Activated B cell treated with CpG ODN at 0.5 μM for 24 hours (primary cell): ENCODE data around the gene B3GNT7. TPM values are rescaled to one million over a fixed set of nuclear protein-coding genes. Genes with fewer than 3 reads are reported as not detected.
"Not testable (repeated sequence)": the region's sequence is repeated elsewhere in the genome, so short reads cannot be mapped to it uniquely, and the experiment has no call there.

ENCODE experiments used
- ATAC-seq: fragments of 200-7000 bp; cut with Tn5 transposase; one replicate; pipeline ENCODE4 v1.10.0; 2021; ENCODE audit warnings: low read depth, mild to moderate bottlenecking, moderate library complexity
- CTCF ChIA-PET: fragments of 350-600 bp; sonication (Branson Sonifier 250); formaldehyde crosslinking; loops from one replicate; lab custom pipeline; 2021; ENCODE audit warnings: antibody characterized with exemption; lab: Charles Lee
- POLR2A ChIA-PET: fragments of 350-600 bp; sonication (Branson Sonifier 250); formaldehyde crosslinking; loops from one replicate; lab custom pipeline; 2021; ENCODE audit warnings: antibody characterized with exemption; lab: Charles Lee
- DNase-seq: peaks from one replicate; pipeline ENCODE4 v3.0.0; 2022
- H3K27ac Mint-ChIP-seq: one replicate; pipeline ENCODE4 v1.8.0; 2020; ENCODE audit warnings: mixed read lengths
- H3K27me3 Mint-ChIP-seq: one replicate; pipeline ENCODE4 v1.8.0; 2021; ENCODE audit warnings: mixed read lengths
- H3K36me3 Mint-ChIP-seq: one replicate; pipeline ENCODE4 v1.8.0; 2021; ENCODE audit warnings: low read depth, mixed read lengths
- H3K4me1 Mint-ChIP-seq: one replicate; pipeline ENCODE4 v1.8.0; 2021; ENCODE audit warnings: mixed read lengths
- H3K4me3 Mint-ChIP-seq: one replicate; pipeline ENCODE4 v1.8.0; 2020; ENCODE audit warnings: mild to moderate bottlenecking, mixed read lengths
- H3K9me3 Mint-ChIP-seq: one replicate; pipeline ENCODE4 v1.8.0; 2020; ENCODE audit warnings: mixed read lengths
- CTCF ChIP-seq: fragments of 200-600 bp; IDR thresholded peaks from one replicate; pipeline ENCODE4 v1.8.0; 2022; ENCODE audit warnings: antibody characterized with exemption, mild to moderate bottlenecking
- intact Hi-C: fragments of 100-400 bp; cut with micrococcal nuclease; formaldehyde crosslinking; loops from one replicate; pipeline ENCODE4 v1.15.1; 2024
- total RNA-seq: library from RNA; stranded (reverse); gene quantifications from 2 replicates; pipeline ENCODE4 v1.2.3, GENCODE V29; 2022

Gene B3GNT7
- total RNA-seq, 1 donor from 2014 or later, result 24.4 TPM

DNA sequence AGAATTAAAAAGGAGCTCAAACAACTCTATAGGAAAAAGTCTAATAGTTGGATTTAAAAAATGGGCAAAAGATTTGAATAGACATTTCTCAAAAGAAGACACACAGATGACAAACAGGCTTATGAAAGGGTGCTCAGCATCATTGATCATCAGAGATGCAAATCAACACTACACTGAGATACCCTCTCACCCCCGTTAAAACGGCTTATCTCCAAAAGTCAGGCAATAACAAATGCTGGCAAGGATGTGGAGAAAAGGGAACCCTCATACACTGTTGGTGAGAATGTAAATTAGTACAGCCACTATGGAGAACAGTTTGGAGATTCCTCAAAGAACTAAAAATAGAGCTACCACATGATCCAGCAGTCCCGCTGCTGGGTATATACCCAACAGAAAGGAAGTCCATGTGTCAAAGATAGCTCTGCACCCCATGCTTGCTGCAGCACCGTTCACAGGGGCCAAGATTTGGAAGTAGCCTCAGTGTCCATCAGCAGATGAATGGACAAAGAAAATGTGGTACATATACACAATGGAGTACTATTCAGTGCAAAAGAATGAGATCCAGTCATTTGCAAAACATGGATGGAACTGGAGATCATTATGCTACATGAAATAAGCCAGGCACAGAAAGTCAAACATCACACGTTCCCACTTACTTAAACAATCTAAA is 46.7 kb upstream of the B3GNT7 start:
- H3K4me1 Mint-ChIP-seq, result no peaks in the 10 kb centered on the region
- no peak for TF ChIP-seq CTCF
- H3K9me3 Mint-ChIP-seq, result no peaks in the 10 kb centered on the region
- no peaks in the 10 kb centered on the region for H3K36me3 Mint-ChIP-seq
- no peak for ATAC-seq
- no peak overlapping the region for H3K27ac Mint-ChIP-seq
- H3K4me3 Mint-ChIP-seq, result no peak overlapping the region
- no peaks in the 10 kb centered on the region for H3K27me3 Mint-ChIP-seq
- CTCF ChIA-PET, result no interaction called here
- POLR2A ChIA-PET, result no interaction called here
- intact Hi-C loops, result no loop called here
- DNase-seq, result no peak

GRCh38 chr2:231349374-231349735 is 46.2 kb upstream of the B3GNT7 start:
- H3K4me1 Mint-ChIP-seq, DNase-seq, ATAC-seq, H3K4me3 Mint-ChIP-seq, intact Hi-C loops, H3K36me3 Mint-ChIP-seq, H3K27ac Mint-ChIP-seq, CTCF ChIA-PET, H3K9me3 Mint-ChIP-seq, H3K27me3 Mint-ChIP-seq: not testable (repeated sequence)
- POLR2A ChIA-PET, result interaction anchor here (0.8 kb wide), 1 partner anchor 13 kb away, joined by 3 read pairs; no protein-coding TSS in a partner anchor

- CTCF ChIA-PET, result no interaction called here
- H3K4me1 Mint-ChIP-seq, result no peaks in the 10 kb centered on the region
- no peak overlapping the region for H3K4me3 Mint-ChIP-seq
- ATAC-seq (no peak), DNase-seq (no peak)
- H3K9me3 Mint-ChIP-seq, result no peaks in the 10 kb centered on the region
- H3K27me3 Mint-ChIP-seq, result no peaks in the 10 kb centered on the region
- intact Hi-C loops, result no loop called here
- POLR2A ChIA-PET, result no interaction called here
- no peak overlapping the region for H3K27ac Mint-ChIP-seq
- no peak for TF ChIP-seq CTCF
- H3K36me3 Mint-ChIP-seq, result no peaks in the 10 kb centered on the region
Measured at GRCh38 chr2:231351648-231352047, 43.9 kb upstream of the B3GNT7 start.

DNA sequence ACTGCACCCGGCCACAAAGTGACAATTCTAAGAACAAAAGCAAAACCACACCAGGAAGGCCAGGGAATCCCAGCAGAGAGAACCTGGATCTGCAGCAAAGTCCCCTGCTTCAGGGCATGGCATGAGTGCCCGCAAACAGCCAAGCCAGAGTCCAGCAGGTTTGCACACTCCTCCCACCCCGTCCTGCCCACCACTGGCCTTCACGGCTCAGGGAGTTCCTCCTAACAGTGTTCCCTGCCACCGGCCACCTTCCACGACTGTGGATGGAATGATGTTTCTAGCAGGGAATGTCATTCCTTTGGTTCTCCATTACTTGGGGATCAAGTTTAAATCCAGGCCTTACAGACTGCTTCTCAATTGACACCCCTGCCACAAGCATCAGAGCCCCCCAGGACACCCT is 42.0 kb upstream of the B3GNT7 start:
- TF ChIP-seq CTCF, result no peak
- Mint-ChIP-seq H3K4me3 (no peak overlapping the region), H3K27ac (no peak overlapping the region), H3K9me3 (no peaks in the 10 kb centered on the region), H3K27me3 (no peaks in the 10 kb centered on the region), H3K4me1 (no peaks in the 10 kb centered on the region), H3K36me3 (no peaks in the 10 kb centered on the region)
- intact Hi-C loops, result no loop called here
- ChIA-PET POLR2A (no interaction called here), CTCF (no interaction called here)
- ATAC-seq (no peak), DNase-seq (no peak)

DNA sequence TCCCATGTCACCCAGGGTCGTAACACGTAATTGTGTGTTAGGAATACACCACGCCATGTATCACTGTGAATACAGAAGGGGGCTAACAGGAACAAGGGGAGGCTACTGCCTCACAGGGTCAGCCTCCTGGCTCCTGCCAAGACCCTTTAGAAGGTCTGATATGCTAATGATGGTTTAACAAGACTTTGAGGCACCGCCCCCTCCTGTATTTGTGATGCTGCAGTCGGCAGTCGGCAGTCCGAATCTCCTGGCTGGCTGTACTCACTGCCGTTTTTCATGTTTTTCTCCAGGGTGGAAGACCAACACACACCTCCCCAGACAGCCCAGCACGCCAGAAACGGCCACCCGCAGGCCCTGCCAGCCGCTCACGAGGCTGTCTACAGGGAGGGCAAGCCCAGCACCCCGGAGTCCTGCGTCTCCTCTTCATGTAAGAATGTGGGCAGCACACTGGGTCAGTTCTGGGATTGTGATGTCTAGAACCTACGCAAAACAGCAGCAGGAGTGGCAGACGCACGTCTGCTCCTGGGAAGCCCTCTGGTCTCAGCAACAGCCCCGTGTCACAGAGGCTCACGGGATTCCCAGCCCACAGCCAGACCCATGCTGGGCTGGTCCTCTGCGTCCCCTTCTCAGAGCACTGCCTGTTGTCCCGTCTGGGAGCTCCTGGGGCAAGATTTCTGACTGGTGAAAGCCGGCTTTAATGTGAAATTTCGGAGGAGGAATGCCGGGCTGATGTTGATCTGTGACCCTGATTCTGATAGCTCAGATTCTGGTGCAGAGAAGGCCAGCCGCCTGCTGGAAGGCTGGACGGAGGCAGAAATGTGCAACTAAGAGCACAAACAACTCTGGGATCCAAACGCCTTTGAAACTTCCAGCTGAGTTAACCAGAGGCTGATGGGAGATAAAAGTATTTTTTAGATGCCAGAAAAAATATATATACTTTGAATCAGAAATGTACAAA is 39.7 kb upstream of the B3GNT7 start:
- ChIA-PET POLR2A (no interaction called here), CTCF (no interaction called here)
- no peaks in the 10 kb centered on the region for H3K27me3 Mint-ChIP-seq
- H3K27ac Mint-ChIP-seq, result no peak overlapping the region
- H3K9me3 Mint-ChIP-seq, result no peaks in the 10 kb centered on the region
- ATAC-seq, result no peak
- DNase-seq, result no peak
- no peaks in the 10 kb centered on the region for H3K36me3 Mint-ChIP-seq
- no peak overlapping the region for H3K4me3 Mint-ChIP-seq
- intact Hi-C loops, result no loop called here
- H3K4me1 Mint-ChIP-seq, result no peaks in the 10 kb centered on the region
- no peak for TF ChIP-seq CTCF
